ENCODE measurements around the gene JMJD8. TPM values are rescaled to one million over a fixed set of nuclear protein-coding genes. Genes with fewer than 3 reads are reported as not detected.

Gene JMJD8, protein sequence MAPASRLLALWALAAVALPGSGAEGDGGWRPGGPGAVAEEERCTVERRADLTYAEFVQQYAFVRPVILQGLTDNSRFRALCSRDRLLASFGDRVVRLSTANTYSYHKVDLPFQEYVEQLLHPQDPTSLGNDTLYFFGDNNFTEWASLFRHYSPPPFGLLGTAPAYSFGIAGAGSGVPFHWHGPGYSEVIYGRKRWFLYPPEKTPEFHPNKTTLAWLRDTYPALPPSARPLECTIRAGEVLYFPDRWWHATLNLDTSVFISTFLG
- total RNA-seq = 41.0 and 56.5 TPM in 2 replicates

DNA sequence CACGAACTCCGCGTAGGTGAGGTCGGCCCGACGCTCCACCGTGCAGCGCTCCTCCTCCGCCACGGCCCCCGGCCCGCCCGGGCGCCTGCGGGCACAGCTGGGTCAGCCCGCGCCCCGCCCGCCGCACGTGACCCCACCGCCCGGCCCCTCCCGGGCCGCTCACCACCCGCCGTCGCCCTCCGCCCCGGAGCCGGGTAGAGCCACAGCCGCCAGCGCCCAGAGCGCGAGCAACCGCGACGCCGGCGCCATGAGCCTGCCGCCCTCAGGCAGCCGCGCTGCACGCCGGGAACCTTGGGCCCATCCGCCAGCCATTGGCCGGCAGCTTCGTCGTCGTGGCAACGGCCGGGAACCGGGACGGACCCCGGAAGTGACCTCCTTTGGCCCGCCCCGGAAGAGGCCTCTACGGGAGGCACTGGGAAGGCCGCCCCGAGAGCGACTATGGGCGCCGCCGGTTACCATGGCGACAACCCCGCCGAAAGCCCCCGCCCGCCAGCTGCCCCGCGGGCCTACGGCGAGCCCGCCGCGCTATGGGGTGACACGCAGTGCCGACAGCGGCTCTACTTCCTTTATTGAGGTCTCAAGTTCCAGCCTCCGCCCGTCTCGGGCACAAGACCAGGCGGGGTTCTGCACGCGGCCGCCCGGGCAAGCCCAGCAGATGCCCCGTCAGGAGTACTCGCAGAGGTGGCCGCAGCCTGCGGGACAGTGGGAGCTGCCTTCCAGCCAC lies at the start of gene JMJD8:
TSS of gene JMJD8 (minus strand) at position 264 of the 724 bp plus-strand sequence. CDS start at position 249, 15 bp downstream.

GRCh38 chr16:726438-727290 lies 42.5 kb upstream of the JMJD8 start, which contains the start of the genes CCDC78 and HAGHL:
CCDC78 (minus strand) TSS chr16:726443; CDS start chr16:726367, 76 bp downstream.
HAGHL (plus strand) TSS chr16:727106; CDS start chr16:727510, 404 bp downstream.

GRCh38 chr16:720990-721764 lies 37.0 kb upstream of the JMJD8 start, which contains the start of gene ANTKMT:
ANTKMT (plus strand) TSS chr16:721146; CDS start chr16:721275, 129 bp downstream.

DNA sequence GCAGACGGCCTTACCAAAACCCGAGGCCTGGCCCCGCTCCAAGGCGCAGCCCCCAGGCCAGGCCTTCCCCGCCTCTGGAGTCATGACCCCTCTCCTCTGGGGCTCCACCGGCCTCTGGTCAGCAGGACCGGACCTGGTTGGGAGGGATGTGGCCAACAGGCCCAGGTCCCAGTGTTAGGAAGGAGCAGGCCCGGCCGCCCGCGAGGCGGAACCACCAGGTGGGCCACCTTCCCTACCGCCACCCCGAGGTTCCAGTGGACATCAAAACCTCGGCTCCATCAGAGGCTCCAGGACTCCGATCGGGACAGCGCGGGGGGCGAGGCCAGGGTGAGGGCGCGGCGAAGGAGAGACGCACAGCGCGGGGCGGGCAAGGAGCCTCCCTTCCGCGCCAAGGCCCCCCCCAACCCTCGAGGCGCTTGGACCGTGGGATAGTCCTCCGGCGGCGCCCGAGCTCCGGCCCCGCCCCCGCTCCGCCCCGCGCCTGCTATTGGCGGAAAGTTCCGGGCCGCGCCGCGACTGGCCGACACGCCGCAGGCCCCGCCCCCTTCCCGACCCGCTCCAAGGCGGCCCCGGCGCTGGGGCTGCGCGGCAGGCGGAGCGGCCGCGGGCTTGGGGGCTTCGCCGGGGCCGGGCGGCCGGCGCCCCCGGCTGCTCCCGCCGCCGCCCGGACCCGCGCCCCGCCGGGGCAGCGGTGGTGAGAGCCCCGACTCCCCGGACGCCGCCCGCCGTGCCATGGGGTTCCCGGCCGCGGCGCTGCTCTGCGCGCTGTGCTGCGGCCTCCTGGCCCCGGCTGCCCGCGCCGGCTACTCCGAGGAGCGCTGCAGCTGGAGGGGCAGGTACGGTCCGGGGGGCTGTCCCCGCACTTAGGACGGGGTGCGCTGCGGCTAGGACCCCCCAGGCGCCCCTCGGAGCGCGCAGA lies 30.7 kb upstream of the JMJD8 start, which contains the start of gene METRN:
TSS of gene METRN (plus strand) at position 561 of the 919 bp plus-strand sequence. CDS start at position 733, 172 bp downstream.

GRCh38 chr16:705431-706188 lies 21.5 kb upstream of the JMJD8 start, which contains the start of gene FBXL16:
FBXL16 (minus strand) TSS chr16:705801; CDS start chr16:697405, 8,396 bp downstream.

DNA sequence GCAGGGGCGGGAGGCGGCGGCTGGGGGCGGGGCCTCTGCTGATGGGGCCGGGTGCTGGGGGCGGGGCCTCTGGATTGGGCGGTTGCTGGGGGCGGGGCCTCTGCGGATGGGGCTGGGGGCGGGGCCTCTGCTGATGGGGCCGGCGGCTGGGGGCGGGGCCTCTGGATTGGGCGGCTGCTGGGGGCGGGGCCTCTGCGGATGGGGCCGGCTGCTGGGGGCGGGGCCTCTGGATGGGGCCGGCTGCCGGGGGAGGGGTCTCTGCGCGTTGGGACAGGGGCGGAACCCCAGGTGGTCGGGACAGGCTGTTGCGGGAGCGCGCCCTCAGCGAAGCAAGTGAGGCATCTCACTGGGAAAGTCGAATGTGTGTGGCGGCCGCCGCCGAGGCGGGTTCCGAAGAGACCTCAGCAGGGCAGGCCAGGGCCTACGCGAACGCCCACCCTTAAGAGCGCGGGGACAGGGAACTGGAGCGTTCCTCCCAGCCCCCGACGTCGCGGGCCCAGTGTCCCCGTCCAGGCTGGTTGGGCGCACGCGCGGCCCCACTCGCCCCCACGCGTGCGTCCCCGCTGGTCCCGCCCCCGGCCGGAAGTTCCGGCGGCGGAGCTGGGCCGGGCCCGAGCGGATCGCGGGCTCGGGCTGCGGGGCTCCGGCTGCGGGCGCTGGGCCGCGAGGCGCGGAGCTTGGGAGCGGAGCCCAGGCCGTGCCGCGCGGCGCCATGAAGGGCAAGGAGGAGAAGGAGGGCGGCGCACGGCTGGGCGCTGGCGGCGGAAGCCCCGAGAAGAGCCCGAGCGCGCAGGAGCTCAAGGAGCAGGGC lies 4.1 kb downstream of the JMJD8 start, which contains the start of gene STUB1:
TSS of gene STUB1 (plus strand) at position 597 of the 811 bp plus-strand sequence. CDS start at position 713, 116 bp downstream.

DNA sequence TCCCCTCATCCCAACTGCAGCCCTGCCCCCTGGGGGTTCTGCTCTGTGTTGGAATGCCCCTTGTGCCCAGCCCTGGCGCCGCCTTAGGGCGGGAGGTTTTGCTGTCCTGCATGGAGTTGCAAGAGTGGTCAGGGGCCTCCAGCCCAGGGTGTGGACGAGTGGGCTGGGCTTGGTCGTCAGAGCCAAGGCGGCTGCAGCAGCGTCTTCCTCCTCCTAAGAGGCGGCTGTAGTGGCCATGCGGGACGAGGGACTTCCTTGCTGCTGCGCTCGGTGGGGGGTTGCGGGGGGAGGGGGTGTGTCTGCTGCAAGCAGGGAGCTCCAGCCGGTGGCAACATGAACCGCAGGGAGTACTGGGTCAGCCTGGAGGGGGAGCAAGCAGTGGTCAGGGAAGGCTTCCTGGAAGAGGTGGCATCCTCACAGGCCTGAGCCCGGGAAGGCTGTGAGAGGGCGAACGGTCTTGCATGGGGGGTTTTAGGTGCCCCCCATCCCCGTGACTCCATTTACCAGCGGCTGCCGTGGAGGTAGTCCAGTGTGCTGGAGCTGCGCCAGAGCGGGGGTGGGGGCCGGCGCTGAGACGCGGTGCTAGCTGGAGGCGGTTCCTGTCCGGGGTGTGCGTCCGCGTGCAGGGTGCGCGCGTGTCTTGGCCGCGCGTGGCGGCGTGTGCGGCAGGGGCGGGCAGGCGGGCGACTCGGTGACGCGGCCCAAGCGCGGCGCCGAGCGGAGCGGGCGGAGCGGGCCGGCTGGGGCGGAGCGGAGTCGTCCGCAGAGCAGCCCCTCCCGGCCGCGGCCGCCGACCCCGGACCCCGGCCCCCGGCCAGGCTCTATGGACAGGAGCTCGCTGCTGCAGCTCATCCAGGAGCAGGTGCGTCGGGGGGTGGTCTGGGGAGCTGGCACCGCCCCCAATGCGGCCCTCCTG lies 8.9 kb downstream of the JMJD8 start, which contains the start of gene RHBDL1:
TSS of gene RHBDL1 (plus strand) at position 704 of the 916 bp plus-strand sequence. CDS start at position 824, 120 bp downstream.

DNA sequence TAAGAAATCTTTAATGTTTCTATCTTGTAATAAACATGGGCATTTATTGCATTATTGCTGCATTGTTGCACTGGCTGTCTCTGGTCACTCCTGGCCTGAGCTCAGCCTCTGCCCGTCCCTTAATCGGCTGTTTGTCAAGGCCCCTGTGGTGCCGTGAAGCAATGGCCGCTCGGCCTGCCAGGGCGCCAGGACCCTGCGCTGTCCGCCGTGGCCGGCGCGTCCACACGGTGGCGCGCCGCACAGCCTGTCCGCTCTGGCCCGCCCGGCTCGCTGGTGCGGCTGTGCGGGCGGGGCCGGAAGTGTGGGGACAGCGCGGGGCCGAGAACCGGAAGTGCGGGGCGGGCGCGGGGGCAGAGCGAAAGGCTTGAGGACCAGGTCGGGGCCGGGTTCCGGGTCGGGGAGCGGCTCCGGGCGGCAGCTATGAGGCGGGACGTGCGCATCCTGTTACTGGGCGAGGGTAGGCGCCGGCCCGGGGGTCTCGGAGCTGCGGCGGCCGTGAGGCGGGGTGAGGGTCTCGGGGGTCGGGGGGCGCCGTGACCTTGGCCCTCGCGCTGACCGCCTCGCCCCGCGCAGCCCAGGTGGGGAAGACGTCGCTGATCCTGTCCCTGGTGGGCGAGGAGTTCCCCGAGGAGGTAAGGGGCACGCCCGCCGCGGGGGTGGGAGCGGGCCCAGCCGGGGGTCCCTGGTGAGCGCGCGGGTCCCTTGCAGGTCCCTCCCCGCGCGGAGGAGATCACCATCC lies 16.2 kb downstream of the JMJD8 start, which contains the start of gene RHOT2:
TSS of gene RHOT2 (plus strand) at position 353 of the 739 bp plus-strand sequence. CDS start at position 421, 68 bp downstream.

GRCh38 chr16:648781-649589 lies 35.1 kb downstream of the JMJD8 start, which contains the start of gene WDR90:
WDR90 (plus strand) TSS chr16:649365; CDS start chr16:649417, 52 bp downstream.

GRCh38 chr16:641326-642188 lies 42.6 kb downstream of the JMJD8 start, which contains the start of gene MCRIP2:
MCRIP2 (plus strand) TSS chr16:641828; CDS start chr16:641992, 164 bp downstream.

GRCh38 chr16:636206-637080 lies 47.7 kb downstream of the JMJD8 start, which contains the start of gene METTL26:
METTL26 (minus strand) TSS chr16:636305; CDS start chr16:636290, 15 bp downstream.

